PC-3 (cell line): ENCODE data around the gene SLC15A3. TPM values are rescaled to one million over a fixed set of nuclear protein-coding genes. Genes with fewer than 3 reads are reported as not detected.

Experiments
- ATAC-seq: fragments of 200-7000 bp; cut with Tn5 transposase; 2 replicates; pipeline ENCODE4 v1.9.1; 2020; ENCODE audit warnings: mild to moderate bottlenecking, moderate library complexity
- BruUV-seq: library from RNA; stranded (reverse); fragments of 400-500 nt; replicated peaks from 2 replicates; lab custom pipeline; 2021; lab: Mats Ljungman, UMichigan
- CTCF ChIA-PET: fragments of 300-600 bp; sonication (Branson Sonifier 250); formaldehyde crosslinking; loops from one replicate; lab custom pipeline; 2022; ENCODE audit warnings: antibody characterized with exemption; lab: Charles Lee
- POLR2A ChIA-PET: fragments of 300-600 bp; sonication (Branson Sonifier 250); formaldehyde crosslinking; loops from one replicate; lab custom pipeline; 2022; ENCODE audit warnings: antibody characterized with exemption; ENCODE audit not compliant: unreplicated experiment; lab: Charles Lee
- DNase-seq: peaks from one replicate; pipeline ENCODE4 v3.0.0-alpha.2; 2015
- H2AFZ ChIP-seq: fragments of 300-600 bp; sonication (generic); 2 replicates; pipeline ENCODE4 v1.6.0; 2016; ENCODE audit warnings: antibody characterized with exemption, low read length
- H3F3A ChIP-seq: fragments of 300-600 bp; sonication (generic); one replicate; pipeline ENCODE4 v1.6.0; 2017; ENCODE audit warnings: antibody characterized with exemption, low read length, control low read depth, mild to moderate bottlenecking; ENCODE audit not compliant: unreplicated experiment
- H3K27ac ChIP-seq: fragments of 300-600 bp; sonication (generic); 2 replicates; pipeline ENCODE4 v1.5.1; 2016; ENCODE audit warnings: mild to moderate bottlenecking, low read length
- H3K27me3 ChIP-seq: fragments of 300-600 bp; sonication (generic); 2 replicates; pipeline ENCODE4 v1.6.1; 2016; ENCODE audit warnings: low read length, mixed read lengths
- H3K36me3 ChIP-seq: fragments of 300-600 bp; sonication (generic); 2 replicates; pipeline ENCODE4 v1.6.1; 2016; ENCODE audit warnings: low read depth, mixed run types, low read length, mixed read lengths
- H3K4me1 ChIP-seq: fragments of 300-600 bp; sonication (generic); 2 replicates; pipeline ENCODE4 v1.5.1; 2016; ENCODE audit warnings: low read length; ENCODE audit not compliant: insufficient read depth
- H3K4me2 ChIP-seq: fragments of 300-600 bp; sonication (generic); 2 replicates; pipeline ENCODE4 v1.6.0; 2016; ENCODE audit warnings: low read length
- H3K4me3 ChIP-seq: fragments of 300-600 bp; sonication (generic); 2 replicates; pipeline ENCODE4 v1.5.1; 2016; ENCODE audit warnings: mild to moderate bottlenecking, low read length, mixed read lengths
- H3K79me2 ChIP-seq: fragments of 300-600 bp; sonication (generic); 2 replicates; pipeline ENCODE4 v1.6.1; 2017; ENCODE audit warnings: low read length, mixed read lengths
- H3K9ac ChIP-seq: fragments of 300-600 bp; sonication (generic); 2 replicates; pipeline ENCODE4 v1.6.0; 2016; ENCODE audit warnings: mild to moderate bottlenecking, low read length
- H3K9me2 ChIP-seq: fragments of 300-600 bp; sonication (generic); replicated peaks from 2 replicates; pipeline ENCODE4 v1.6.1; 2016; ENCODE audit warnings: mixed run types, low read length, mixed read lengths
- H3K9me3 ChIP-seq: fragments of 300-600 bp; sonication (generic); 2 replicates; pipeline ENCODE4 v1.6.1; 2016; ENCODE audit warnings: low read length, mixed read lengths
- H4K20me1 ChIP-seq: fragments of 300-600 bp; sonication (generic); 2 replicates; pipeline ENCODE4 v1.6.1; 2016; ENCODE audit warnings: low read length, mixed read lengths
- EZH2 ChIP-seq: fragments of 300-600 bp; sonication (generic); IDR thresholded peaks from one replicate; pipeline ENCODE4 v1.6.1; 2017; ENCODE audit warnings: antibody characterized with exemption, mild to moderate bottlenecking, low read length; ENCODE audit not compliant: unreplicated experiment
- EZH2phosphoT487 ChIP-seq: fragments of 300-600 bp; sonication (generic); IDR thresholded peaks from 2 replicates; pipeline ENCODE4 v1.6.1; 2018; ENCODE audit warnings: mild to moderate bottlenecking, antibody characterized with exemption, low read length, borderline replicate concordance
- intact Hi-C: fragments of 100-400 bp; cut with micrococcal nuclease; formaldehyde crosslinking; loops from 2 replicates; pipeline ENCODE4 v1.9.0; 2023
- total RNA-seq: library from RNA; depleted of rRNA; stranded (reverse); fragments of >200 nt; gene quantifications from 2 replicates; pipeline ENCODE4 v1.2.3, GENCODE V29; 2014
- TF ChIP-seq, protein P1 (sequence below): fragments of 300-600 bp; sonication (generic); conservative IDR thresholded peaks from 2 replicates; pipeline ENCODE4 v1.5.1; 2017; ENCODE audit warnings: antibody characterized with exemption, low read depth, mild to moderate bottlenecking, low read length

Gene SLC15A3
- total RNA-seq, 1 experiment from 2014 or later, result not detected

DNA sequence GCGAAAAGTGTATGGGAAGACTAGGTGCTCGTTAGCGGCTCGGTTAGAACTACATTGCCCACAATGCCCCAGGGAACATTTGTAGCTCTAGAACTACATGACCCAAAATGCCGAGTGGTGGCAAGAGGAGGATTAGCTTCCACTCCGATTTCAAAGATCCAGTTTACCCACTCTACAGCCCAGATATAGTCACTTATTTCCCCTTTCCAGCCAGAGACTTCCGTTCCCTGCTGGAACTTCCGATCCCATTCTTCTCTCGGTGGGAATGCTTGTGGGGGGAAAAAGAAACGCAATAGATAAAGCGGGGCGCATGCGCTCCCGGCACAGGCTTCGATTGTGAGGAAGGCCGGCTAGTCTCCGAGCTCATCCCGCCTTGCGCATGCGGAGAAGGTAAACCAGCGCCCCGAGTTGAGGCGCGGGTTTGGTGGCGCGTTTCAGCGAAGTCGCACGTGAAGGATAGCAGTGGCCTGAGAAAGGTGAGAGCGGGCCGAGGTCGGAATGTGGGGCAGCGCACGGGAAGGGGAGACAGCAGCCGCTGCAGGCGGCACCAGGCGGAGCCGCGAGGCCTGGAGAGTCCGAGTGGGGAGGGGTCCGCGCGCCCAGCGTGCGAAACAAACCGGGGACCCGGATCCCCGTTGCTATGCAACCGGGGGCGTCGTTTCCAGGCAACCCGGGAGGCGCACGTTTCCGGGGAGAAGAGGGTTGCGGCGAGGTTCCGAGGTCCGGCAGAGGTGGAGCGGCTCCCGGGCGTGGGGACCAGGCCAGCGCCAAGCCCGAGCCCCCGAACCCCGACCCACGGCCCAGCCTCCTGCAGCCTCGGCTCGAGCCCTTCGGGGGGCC lies 38.0 kb downstream of the SLC15A3 start, which contains the start of gene TMEM109:
Gene TMEM109, plus strand, starts transcription at position 366 of the 840 bp plus-strand sequence. CDS start 5,536 bp downstream, outside the sequence.
- Histone ChIP-seq H3K9me3 (no peaks in the 10 kb centered on the region), H3K4me2 (peak within 1 kb of the TSS; percentile 93), H3K27ac (peak within 1 kb of the TSS; percentile 73), H3K9me2 (no peaks in the 10 kb centered on the region), H4K20me1 (peaks cover 7% of the 10 kb centered on the region), H2AFZ (peak within 1 kb of the TSS; percentile 97), H3F3A (peaks cover 7% of the 10 kb centered on the region), H3K4me1 (peaks cover 33% of the 10 kb centered on the region), H3K27me3 (no peaks in the 10 kb centered on the region), H3K36me3 (peaks cover 7% of the 10 kb centered on the region; the same call in 1 of the 2 replicates), H3K79me2 (peaks cover 51% of the 10 kb centered on the region), H3K4me3 (peak within 1 kb of the TSS; percentile 73), H3K9ac (peak within 1 kb of the TSS; percentile 89)
- intact Hi-C loops, result loop anchor here (2.0 kb wide), 2 partner anchors 217 to 247 kb away; partner anchors contain the start of gene VPS37C
- ChIA-PET POLR2A (interaction anchor here (0.6 kb wide), 2 partner anchors 141 to 1135 kb away, joined by 3 to 6 read pairs; no protein-coding TSS in a partner anchor), CTCF (interaction anchor here (0.6 to 1.9 kb wide), 6 partner anchors 15 to 216 kb away, joined by 3 to 13 read pairs (median 4); no protein-coding TSS in a partner anchor)
- no peak for TF ChIP-seq EZH2
- no peak for TF ChIP-seq EZH2phosphoT487
- TF ChIP-seq, protein P1, sequence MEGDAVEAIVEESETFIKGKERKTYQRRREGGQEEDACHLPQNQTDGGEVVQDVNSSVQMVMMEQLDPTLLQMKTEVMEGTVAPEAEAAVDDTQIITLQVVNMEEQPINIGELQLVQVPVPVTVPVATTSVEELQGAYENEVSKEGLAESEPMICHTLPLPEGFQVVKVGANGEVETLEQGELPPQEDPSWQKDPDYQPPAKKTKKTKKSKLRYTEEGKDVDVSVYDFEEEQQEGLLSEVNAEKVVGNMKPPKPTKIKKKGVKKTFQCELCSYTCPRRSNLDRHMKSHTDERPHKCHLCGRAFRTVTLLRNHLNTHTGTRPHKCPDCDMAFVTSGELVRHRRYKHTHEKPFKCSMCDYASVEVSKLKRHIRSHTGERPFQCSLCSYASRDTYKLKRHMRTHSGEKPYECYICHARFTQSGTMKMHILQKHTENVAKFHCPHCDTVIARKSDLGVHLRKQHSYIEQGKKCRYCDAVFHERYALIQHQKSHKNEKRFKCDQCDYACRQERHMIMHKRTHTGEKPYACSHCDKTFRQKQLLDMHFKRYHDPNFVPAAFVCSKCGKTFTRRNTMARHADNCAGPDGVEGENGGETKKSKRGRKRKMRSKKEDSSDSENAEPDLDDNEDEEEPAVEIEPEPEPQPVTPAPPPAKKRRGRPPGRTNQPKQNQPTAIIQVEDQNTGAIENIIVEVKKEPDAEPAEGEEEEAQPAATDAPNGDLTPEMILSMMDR, result no peak
- ATAC-seq (peak; percentile 71), DNase-seq (peak; percentile 89)
- BruUV-seq, result no TSS peak

DNA sequence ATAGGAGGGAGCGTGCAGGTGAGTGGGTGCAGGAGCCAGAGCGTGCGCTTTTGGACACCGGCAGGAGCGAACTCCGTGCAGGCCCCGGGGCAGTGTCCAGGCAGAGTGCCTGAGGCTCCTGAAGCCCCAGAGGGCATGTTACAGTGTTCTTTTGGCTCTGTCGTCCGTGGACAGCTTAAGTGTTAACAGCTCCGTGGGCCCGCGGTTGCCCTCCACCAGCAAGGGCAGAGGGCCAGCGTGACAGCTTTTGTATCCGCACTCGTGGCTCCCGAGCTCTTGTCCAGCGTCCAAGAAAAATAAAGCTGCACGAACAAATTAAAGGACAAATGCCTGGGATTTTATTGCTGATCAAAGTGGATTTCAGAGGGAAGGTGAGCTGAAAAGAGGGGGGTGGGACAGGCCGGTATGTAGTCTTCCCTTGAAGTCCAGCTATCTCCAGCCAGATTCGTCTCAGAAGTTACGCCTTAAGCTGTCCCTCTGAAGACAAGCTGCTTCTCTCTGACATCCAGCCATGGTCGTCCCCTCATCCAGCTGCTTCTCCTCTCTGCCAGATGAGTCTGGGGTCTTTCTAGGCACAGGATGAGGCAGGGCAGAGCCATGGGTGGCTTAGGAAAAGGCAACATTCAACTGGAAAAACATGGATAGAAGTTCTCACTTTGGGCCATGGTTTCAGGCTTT lies 39.0 kb downstream of the SLC15A3 start:
- Histone ChIP-seq H3K27me3 (no peaks in the 10 kb centered on the region), H3K27ac (no peak overlapping the region), H3K4me3 (peak overlapping the region; percentile 73), H3K4me1 (peaks cover 23% of the 10 kb centered on the region), H3K36me3 (peaks cover 2% of the 10 kb centered on the region; the same call in 1 of the 2 replicates), H3K79me2 (peaks cover 41% of the 10 kb centered on the region), H3K4me2 (peak overlapping the region; percentile 93), H4K20me1 (no peaks in the 10 kb centered on the region), H3K9ac (peak overlapping the region; percentile 89), H3K9me2 (no peaks in the 10 kb centered on the region), H3K9me3 (no peaks in the 10 kb centered on the region), H2AFZ (peak overlapping the region; percentile 97), H3F3A (peaks cover 7% of the 10 kb centered on the region)
- intact Hi-C loops, result no loop called here
- DNase-seq (no peak), ATAC-seq (no peak)
- BruUV-seq, result no TSS peak
- ChIA-PET CTCF (interaction anchor here (1.3 to 1.9 kb wide), 2 partner anchors 14 to 217 kb away, joined by 3 to 13 read pairs; no protein-coding TSS in a partner anchor), POLR2A (interaction anchor here (0.7 kb wide), 1 partner anchor 1928 kb away, joined by 8 read pairs; no protein-coding TSS in a partner anchor)
- TF ChIP-seq EZH2, result no peak
- TF ChIP-seq EZH2phosphoT487, result no peak
- TF ChIP-seq, protein P1, result no peak
